ENCODE measurements around the gene ADAMTS3. TPM values are rescaled to one million over a fixed set of nuclear protein-coding genes. Genes with fewer than 3 reads are reported as not detected.
A peak's percentile ranks its signal among the peaks of the same experiment; 100 is the strongest.

The ADAMTS3 gene
- total RNA-seq, 8 experiments from 2014 or later, result 0.85 to 90.7 (median 5.3) TPM

DNA sequence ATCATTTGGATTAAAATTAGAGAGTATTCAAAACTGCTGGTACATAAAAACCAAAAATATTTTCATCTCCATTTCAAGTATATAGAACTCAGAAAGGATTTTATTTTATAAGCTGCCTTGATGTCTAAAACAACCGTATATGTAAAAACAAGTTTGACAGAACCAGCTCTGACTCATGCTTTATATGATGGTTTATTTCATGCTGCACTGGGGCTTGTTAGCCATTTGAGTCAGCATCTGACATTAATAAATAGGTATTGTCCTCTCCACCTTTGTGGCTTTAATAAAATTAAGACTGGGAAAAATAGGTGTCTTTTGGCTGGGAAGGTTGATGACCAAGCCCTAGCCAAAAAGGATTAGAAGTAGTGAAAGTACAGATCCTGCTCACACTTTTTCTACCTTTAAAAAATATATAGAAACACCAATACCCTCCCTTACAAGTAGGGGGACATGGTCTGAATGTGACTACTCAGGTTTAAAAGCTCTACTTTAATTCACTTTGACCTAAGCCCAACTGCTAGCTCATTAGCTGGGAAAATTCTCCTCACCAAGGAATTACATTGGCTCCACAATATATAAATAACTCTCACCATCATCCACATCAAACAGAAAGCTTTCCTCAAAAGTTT lies 228.1 kb downstream of the ADAMTS3 start:
- in situ Hi-C loops (cut with MboI; ENCODE audit: low pct_unique_long_range_greater_than_20kb in 2 of 9, low sequenced_read_pairs in 9 of 9, unreplicated experiment in 9 of 9), result loop anchor here in 1 of 9 experiments (25.0 kb wide), 1 partner anchor 671 kb away; no protein-coding TSS in a partner anchor
- no peak overlapping the region for H3K4me3 ChIP-seq
- WGBS, 10 experiments, result 14 to 100% (median 88%) methylated on average over 1 of the region's 1 CpG; no CpG with 5 or more reads in 1 of the 10 experiments
- ATAC-seq (replicated peaks in 6 of 8), result peak in 1 of 8 experiments; percentile 34
- no peaks in the 10 kb centered on the region for H3K4me1 ChIP-seq (replicated peaks in 1 of 2)
- no peak overlapping the region for H3K27ac ChIP-seq

DNA sequence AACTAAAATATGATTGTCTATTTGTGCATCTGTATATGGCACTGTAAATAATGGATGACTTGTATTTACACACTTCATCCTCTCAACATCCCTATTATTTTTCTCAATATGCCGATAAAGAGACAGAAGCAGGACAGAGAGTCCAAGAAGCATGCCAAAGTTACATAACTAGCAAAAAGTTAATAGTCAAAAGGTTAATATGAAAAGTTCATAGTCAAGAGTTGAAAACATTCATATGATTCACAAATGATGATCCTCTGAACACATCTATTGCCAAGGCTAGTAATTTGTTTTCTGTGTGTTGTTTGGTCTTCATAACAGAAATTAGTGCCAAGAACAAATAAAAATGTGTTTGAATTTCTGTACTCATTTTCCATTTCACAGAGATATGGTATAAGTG lies 231.0 kb downstream of the ADAMTS3 start:
- H3K4me1 ChIP-seq (replicated peaks in 1 of 2), result no peaks in the 10 kb centered on the region
- no peak overlapping the region for H3K4me3 ChIP-seq
- in situ Hi-C loops (cut with MboI; ENCODE audit: low pct_unique_long_range_greater_than_20kb in 2 of 9, low sequenced_read_pairs in 9 of 9, unreplicated experiment in 9 of 9), result loop anchor here in 1 of 9 experiments (25.0 kb wide), 1 partner anchor 674 kb away; no protein-coding TSS in a partner anchor
- no peak overlapping the region for H3K27ac ChIP-seq
- no peak for ATAC-seq (replicated peaks in 6 of 8)
- WGBS, 10 experiments, result 63 to 100% (median 91%) methylated on average over 1 of the region's 1 CpG; no CpG with 5 or more reads in 2 of the 10 experiments

DNA sequence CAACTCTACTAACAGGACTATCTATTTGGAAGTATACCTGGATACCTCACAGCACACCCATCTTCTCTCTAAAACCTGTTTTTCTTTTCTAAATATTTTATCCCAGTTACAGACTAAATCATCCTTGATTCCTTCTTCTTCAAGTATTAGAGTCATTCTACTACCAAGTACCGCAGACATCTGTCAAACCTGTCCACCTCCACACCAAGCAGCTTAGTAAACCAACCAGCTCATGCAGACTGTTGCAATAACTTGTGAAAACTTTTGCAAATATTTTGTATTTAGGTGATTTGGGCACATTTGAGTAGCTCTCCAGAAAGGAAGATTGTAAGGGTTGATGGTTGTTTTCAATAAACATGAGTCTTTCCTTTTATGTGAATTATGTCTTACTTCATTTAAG lies 238.6 kb downstream of the ADAMTS3 start:
- H3K4me1 ChIP-seq (replicated peaks in 1 of 2), result no peaks in the 10 kb centered on the region
- no peak overlapping the region for H3K4me3 ChIP-seq
- H3K27ac ChIP-seq, result no peak overlapping the region
- ATAC-seq (replicated peaks in 6 of 8), result no peak
- 100% methylated on average over 1 of the region's 1 CpG; no CpG with 5 or more reads in 5 of the 10 experiments for WGBS, 10 experiments
- in situ Hi-C loops (cut with MboI; ENCODE audit: low pct_unique_long_range_greater_than_20kb in 2 of 9, low sequenced_read_pairs in 9 of 9, unreplicated experiment in 9 of 9), result loop anchor here in 1 of 9 experiments (25.0 kb wide), 1 partner anchor 682 kb away; no protein-coding TSS in a partner anchor

DNA sequence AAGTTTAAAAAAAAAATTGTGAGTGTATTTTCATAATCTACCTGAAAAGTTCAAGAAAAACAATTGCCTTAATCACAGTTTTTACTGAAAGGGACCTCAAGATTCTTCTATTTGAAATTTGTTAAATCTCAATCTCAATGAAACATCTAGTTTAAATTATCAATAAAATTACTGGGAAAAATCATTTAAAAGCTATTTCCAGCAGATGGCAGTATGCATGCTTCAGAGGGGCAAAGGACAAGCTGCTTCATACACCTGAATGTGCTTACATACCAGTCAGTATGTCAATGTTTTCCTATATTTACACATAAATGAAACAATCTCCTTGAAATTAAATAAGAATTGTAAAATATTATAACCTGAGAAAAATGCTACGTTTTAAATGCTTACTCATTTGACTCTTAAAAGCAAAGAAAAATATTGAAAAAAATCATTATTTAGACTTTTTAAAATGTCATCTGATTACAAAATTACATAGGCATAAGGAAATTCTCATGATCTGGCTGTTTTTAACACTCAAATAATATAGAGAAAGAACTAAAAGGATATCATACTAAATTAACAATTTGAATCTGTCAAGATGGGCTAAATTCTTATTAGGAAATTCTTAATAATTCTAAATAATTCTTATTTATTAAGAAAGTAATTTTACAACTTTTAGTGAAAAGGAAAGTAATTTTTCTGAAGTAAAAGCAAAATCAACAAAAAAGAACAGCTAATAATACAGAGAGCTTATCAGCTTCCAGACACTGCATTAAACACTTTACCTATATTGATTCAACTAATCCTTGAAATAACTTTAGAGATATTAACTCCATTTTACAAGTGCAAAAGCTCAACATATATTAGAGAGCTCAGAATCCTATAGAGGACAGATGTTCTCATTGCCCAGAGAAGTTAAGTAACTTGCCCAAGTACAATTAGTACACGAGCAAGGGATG lies 242.1 kb downstream of the ADAMTS3 start:
- no peaks in the 10 kb centered on the region for H3K4me1 ChIP-seq (replicated peaks in 1 of 2)
- no peak overlapping the region for H3K4me3 ChIP-seq
- no peak for ATAC-seq (replicated peaks in 6 of 8)
- H3K27ac ChIP-seq, result no peak overlapping the region
- WGBS, 10 experiments, result 0 to 50% (median 42%) methylated on average over 1 to 2 of the region's 2 CpGs
- in situ Hi-C loops (cut with MboI; ENCODE audit: low pct_unique_long_range_greater_than_20kb in 2 of 9, low sequenced_read_pairs in 9 of 9, unreplicated experiment in 9 of 9), result loop anchor here in 3 of 9 experiments (10.0 to 25.0 kb wide), 2 partner anchors 138 to 685 kb away; no protein-coding TSS in a partner anchor

DNA sequence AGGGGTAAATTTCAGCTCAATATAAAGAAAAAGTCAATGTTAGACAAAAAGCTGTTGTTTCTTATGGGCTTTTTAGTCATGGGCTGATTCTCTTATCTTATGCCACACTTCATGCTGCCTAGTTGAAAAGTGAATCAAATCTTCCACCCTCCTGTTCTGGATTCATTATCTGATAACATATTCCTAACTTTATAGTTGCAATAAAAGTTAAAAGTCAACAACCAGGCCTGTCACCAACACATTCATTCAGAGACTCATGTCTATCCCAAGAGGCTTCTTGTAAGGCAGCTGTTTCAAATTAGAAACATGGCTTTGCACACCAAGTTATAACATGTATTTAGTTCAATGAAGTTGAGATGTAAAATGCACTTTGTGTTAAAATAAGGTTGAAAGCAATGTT lies 243.8 kb downstream of the ADAMTS3 start:
- in situ Hi-C loops (cut with MboI; ENCODE audit: low pct_unique_long_range_greater_than_20kb in 2 of 9, low sequenced_read_pairs in 9 of 9, unreplicated experiment in 9 of 9), result loop anchor here in 3 of 9 experiments (10.0 to 25.0 kb wide), 2 partner anchors 140 to 687 kb away; no protein-coding TSS in a partner anchor
- H3K4me1 ChIP-seq (replicated peaks in 1 of 2), result no peaks in the 10 kb centered on the region
- no peak overlapping the region for H3K27ac ChIP-seq
- no peak overlapping the region for H3K4me3 ChIP-seq
- ATAC-seq (replicated peaks in 6 of 8), result no peak

DNA sequence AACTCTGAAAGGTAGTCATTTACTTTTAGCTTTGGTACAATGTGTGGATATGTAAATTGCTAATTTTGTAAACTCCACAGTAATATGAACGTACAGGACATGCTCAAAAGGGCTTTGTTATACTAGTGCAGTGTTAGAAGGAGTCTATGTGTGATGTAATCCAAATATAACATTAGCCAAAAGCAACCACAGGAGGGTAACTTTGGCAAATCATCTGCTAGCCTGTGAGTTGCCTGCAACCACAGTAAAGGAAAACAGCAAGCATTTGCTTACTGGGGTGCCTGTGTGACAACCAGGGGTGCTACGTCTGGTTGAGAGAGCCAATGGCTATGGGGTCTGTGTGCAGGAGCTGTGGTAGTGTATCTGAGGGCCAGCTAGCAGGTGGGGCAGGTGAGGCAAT lies 245.8 kb downstream of the ADAMTS3 start:
- H3K4me1 ChIP-seq (replicated peaks in 1 of 2), result no peaks in the 10 kb centered on the region
- H3K27ac ChIP-seq, result no peak overlapping the region
- WGBS, 10 experiments, result 38 to 95% (median 74%) methylated on average over 1 to 2 of the region's 2 CpGs; no CpG with 5 or more reads in 4 of the 10 experiments
- no peak overlapping the region for H3K4me3 ChIP-seq
- in situ Hi-C loops (cut with MboI; ENCODE audit: low pct_unique_long_range_greater_than_20kb in 2 of 9, low sequenced_read_pairs in 9 of 9, unreplicated experiment in 9 of 9), result loop anchor here in 5 of 9 experiments (10.0 to 25.0 kb wide), 3 partner anchors 142 to 714 kb away; no protein-coding TSS in a partner anchor
- ATAC-seq (replicated peaks in 6 of 8), result no peak

DNA sequence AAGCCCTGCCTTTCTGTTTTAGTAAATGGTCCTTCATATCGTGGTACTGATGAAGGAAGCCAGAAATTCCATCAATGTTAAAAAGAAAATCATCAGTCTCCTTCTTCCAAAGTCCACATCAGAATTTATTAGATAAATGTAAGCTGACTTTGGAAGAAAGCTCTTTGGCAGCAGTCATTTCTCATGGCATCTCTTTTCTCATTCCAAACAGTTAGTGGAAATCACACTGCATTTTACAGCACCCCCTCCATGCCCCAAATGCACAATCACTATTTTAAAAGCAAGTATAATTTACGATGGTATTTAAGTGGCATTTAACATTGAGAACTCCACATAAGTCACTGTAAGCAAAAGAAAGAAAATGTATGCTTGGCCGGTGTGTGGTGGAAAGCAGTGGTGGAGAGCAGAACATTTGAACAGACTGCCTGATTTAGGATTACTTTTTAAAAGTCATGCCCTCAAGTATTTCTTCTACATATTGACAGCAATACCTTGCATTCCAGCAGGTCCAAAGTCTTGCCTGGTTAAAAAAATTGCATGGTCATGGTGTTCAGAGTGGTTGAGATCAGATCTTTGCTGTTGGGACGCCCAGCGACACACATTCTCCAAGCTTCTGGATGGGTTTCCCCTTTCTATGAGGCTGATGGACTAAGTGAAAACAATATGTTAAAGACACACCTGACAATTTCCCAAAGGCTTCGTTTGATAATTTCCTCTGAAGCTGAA lies 248.6 kb downstream of the ADAMTS3 start:
- 44 to 96% (median 81%) methylated on average over 1 to 6 of the region's 6 CpGs; no CpG with 5 or more reads in 1 of the 10 experiments for WGBS, 10 experiments
- H3K4me3 ChIP-seq, result no peak overlapping the region
- in situ Hi-C loops (cut with MboI; ENCODE audit: low pct_unique_long_range_greater_than_20kb in 2 of 9, low sequenced_read_pairs in 9 of 9, unreplicated experiment in 9 of 9), result loop anchor here in 5 of 9 experiments (10.0 to 25.0 kb wide), 3 partner anchors 144 to 717 kb away; no protein-coding TSS in a partner anchor
- ATAC-seq (replicated peaks in 6 of 8), result no peak
- no peak overlapping the region for H3K27ac ChIP-seq
- H3K4me1 ChIP-seq (replicated peaks in 1 of 2), result no peaks in the 10 kb centered on the region

DNA sequence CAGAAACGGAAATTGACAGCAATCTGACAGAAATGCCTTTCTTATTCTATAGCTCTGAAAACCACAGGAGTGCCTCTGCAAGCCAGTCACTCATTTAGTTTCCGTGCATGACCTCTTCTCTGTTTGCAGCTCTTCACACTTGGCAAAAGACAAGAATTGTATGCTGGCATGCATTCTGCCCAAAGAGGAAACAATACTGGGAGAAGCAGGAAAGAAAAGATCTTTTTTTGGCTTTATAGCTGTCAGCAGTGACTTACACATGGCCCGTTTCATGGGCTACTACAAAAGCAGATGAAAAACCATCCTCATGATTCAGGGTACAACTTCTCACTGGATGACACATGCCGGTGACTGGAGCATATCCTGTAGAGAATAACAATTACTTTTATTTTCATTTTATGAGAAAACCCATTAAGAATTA lies 249.4 kb downstream of the ADAMTS3 start:
- H3K4me3 ChIP-seq, result no peak overlapping the region
- no peak overlapping the region for H3K27ac ChIP-seq
- WGBS, 10 experiments, result 9 to 89% (median 68%) methylated on average over 1 to 4 of the region's 4 CpGs; no CpG with 5 or more reads in 1 of the 10 experiments
- in situ Hi-C loops (cut with MboI; ENCODE audit: low pct_unique_long_range_greater_than_20kb in 2 of 9, low sequenced_read_pairs in 9 of 9, unreplicated experiment in 9 of 9), result loop anchor here in 5 of 9 experiments (10.0 to 25.0 kb wide), 3 partner anchors 145 to 718 kb away; no protein-coding TSS in a partner anchor
- peak in 4 of 8 experiments; percentile 16 to 86 (median 76) for ATAC-seq (replicated peaks in 6 of 8)
- no peaks in the 10 kb centered on the region for H3K4me1 ChIP-seq (replicated peaks in 1 of 2)

DNA sequence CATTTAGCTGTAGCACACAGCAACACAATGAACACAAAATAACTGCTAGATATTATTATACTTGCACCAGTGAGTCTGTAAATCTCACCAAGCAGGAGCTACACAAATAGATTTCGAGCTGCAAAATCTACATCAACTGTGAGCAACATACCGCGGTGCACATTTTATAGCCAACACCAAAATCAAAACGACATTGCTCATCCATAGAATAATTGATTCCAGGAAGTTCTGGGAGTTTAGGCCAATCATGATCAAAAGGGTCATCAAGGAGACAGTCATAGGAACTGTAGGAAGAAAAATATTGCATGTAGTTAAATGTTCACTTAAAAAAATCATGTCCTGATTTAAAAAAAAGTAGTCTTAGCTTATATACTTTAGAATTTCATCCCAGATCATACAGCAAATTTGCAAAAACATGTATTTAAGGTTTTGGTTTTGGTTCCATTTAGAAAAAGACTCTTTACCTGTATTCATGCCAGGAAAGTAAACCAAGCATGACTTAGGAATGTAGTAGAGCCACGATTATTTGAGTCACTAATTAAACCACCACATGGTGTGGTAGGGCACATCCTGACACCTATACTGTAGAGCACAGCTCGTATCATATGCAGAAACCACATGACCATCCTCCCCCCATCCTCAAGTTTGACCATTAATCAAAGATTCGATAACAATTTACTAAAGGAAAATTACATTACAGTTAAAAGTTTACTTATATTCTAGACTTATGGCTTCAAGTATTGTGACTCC lies 250.4 kb downstream of the ADAMTS3 start:
- no peak overlapping the region for H3K27ac ChIP-seq
- no peaks in the 10 kb centered on the region for H3K4me1 ChIP-seq (replicated peaks in 1 of 2)
- in situ Hi-C loops (cut with MboI; ENCODE audit: low pct_unique_long_range_greater_than_20kb in 2 of 9, low sequenced_read_pairs in 9 of 9, unreplicated experiment in 9 of 9), result loop anchor here in 5 of 9 experiments (25.0 kb wide), 2 partner anchors 694 to 719 kb away; no protein-coding TSS in a partner anchor
- no peak overlapping the region for H3K4me3 ChIP-seq
- WGBS, 10 experiments, result 30 to 96% (median 88%) methylated on average over 3 to 7 of the region's 7 CpGs; no CpG with 5 or more reads in 1 of the 10 experiments
- no peak for ATAC-seq (replicated peaks in 6 of 8)

DNA sequence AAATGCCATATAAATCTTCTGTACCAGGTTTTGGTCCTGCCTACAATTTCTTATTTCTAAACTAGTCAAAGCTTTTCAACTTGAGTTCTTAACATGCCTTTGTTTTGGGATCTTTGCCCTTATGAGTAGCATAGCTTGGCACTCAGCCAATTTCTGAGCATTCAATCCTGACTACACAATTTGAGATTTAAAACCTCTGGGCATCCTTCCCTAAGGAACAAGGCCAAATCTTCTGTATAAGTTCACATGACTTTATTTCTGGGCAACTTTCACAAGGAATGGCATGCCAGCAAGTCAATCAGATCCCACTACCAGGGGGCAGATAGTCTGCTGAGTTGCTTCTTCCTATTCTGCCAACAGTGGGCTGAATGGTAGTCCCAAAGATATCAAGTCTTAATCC lies 254.2 kb downstream of the ADAMTS3 start:
- no peak overlapping the region for H3K4me3 ChIP-seq
- H3K4me1 ChIP-seq (replicated peaks in 1 of 2), result peaks cover 0 to 6% of the 10 kb centered on the region in 2 donors
- in situ Hi-C loops (cut with MboI; ENCODE audit: low pct_unique_long_range_greater_than_20kb in 2 of 9, low sequenced_read_pairs in 9 of 9, unreplicated experiment in 9 of 9), result loop anchor here in 5 of 9 experiments (25.0 kb wide), 2 partner anchors 697 to 722 kb away; no protein-coding TSS in a partner anchor
- ATAC-seq (replicated peaks in 6 of 8), result peak in 2 of 8 experiments; percentile 15 to 26
- H3K27ac ChIP-seq, result no peak overlapping the region

DNA sequence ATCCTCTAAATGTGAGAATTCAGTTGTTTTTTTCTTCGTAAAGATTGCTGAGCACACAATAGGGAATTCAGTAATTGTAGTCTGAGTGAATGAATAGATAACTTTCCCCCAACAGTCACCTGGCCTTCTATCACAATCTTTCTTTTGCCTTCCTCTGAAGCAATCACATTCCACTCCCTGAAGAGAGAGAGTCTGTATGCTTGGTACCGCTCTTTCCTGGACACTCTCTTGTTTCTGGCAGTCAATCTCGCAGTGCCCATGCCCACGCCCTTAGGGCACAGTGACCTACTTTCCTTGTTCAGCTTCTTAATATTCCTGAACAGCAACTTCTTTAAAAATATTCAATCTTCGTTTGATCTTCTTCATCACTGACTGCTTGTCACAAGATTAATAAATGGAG lies 255.9 kb downstream of the ADAMTS3 start:
- WGBS, 10 experiments, result 30 to 100% (median 75%) methylated on average over 1 to 5 of the region's 5 CpGs; no CpG with 5 or more reads in 1 of the 10 experiments

More for the DNA sequence above, 255.9 kb downstream of the ADAMTS3 start:
- in situ Hi-C loops (cut with MboI; ENCODE audit: low pct_unique_long_range_greater_than_20kb in 2 of 9, low sequenced_read_pairs in 9 of 9, unreplicated experiment in 9 of 9), result loop anchor here in 5 of 9 experiments (25.0 kb wide), 2 partner anchors 699 to 724 kb away; no protein-coding TSS in a partner anchor
- H3K4me1 ChIP-seq (replicated peaks in 1 of 2), result peaks cover 0 to 6% of the 10 kb centered on the region in 2 donors
- no peak overlapping the region for H3K27ac ChIP-seq
- no peak for ATAC-seq (replicated peaks in 6 of 8)
- no peak overlapping the region for H3K4me3 ChIP-seq

Measured in motor neuron (in vitro differentiated cells).